HG03103 (cell line): ENCODE data around the gene HYLS1.
"Not testable (repeated sequence)": the region's sequence is repeated elsewhere in the genome, so short reads cannot be mapped to it uniquely, and the experiment has no call there.

Experiments
- ATAC-seq: cut with Tn5 transposase; IDR thresholded peaks from one replicate; pipeline ENCODE4 v1.9.1; 2021; ENCODE audit warnings: low read depth; ENCODE audit not compliant: unreplicated experiment

Gene HYLS1

GRCh38 chr11:125902927-125903710, 15.7 kb downstream of the HYLS1 start, which contains the start of gene PUS3:
Gene PUS3, minus strand, starts transcription at chr11:125903206. Its CDS starts 6,922 bp downstream, at chr11:125896284.
- ATAC-seq, result peak; percentile 98

- no peak for ATAC-seq
These were observed 16.5 kb downstream of the HYLS1 start, which contains the start of gene DDX25 for GRCh38 chr11:125903711-125904659. Gene DDX25, plus strand, starts transcription at chr11:125904508. Its CDS starts 10 bp downstream, at chr11:125904518.

- no peak for ATAC-seq
These were observed 17.2 kb downstream of the HYLS1 start for GRCh38 chr11:125904678-125905077.

GRCh38 chr11:125910226-125910849, 22.9 kb downstream of the HYLS1 start:
- ATAC-seq, result no peak

GRCh38 chr11:125914601-125915000, 27.1 kb downstream of the HYLS1 start:
- not testable (repeated sequence) for ATAC-seq

GRCh38 chr11:125916683-125917347, 29.3 kb downstream of the HYLS1 start:
- ATAC-seq, result no peak

- ATAC-seq, result no peak
These were observed 30.8 kb downstream of the HYLS1 start for GRCh38 chr11:125918140-125918840.

GRCh38 chr11:125921042-125921441, 33.6 kb downstream of the HYLS1 start:
- ATAC-seq, result no peak

GRCh38 chr11:125922156-125922555, 34.7 kb downstream of the HYLS1 start:
- ATAC-seq, result no peak

- ATAC-seq, result peak; percentile 63
These were observed 35.6 kb downstream of the HYLS1 start for GRCh38 chr11:125923012-125923579.

- no peak for ATAC-seq
These were observed 36.2 kb downstream of the HYLS1 start for GRCh38 chr11:125923633-125924032.

- ATAC-seq, result no peak
These were observed 37.0 kb downstream of the HYLS1 start for GRCh38 chr11:125924384-125925007.

GRCh38 chr11:125925247-125925740, 37.8 kb downstream of the HYLS1 start:
- no peak for ATAC-seq

GRCh38 chr11:125925804-125926203, 38.3 kb downstream of the HYLS1 start:
- ATAC-seq, result no peak

GRCh38 chr11:125926682-125927081, 39.2 kb downstream of the HYLS1 start:
- no peak for ATAC-seq

- ATAC-seq, result no peak
These were observed 42.1 kb downstream of the HYLS1 start for GRCh38 chr11:125929445-125930075.

GRCh38 chr11:125930076-125930450, 42.6 kb downstream of the HYLS1 start:
- ATAC-seq, result no peak

GRCh38 chr11:125931116-125931515, 43.6 kb downstream of the HYLS1 start:
- no peak for ATAC-seq
